Tracheal epithelial cell (primary cell): ENCODE measurements around the gene C17orf75. TPM values are rescaled to one million over a fixed set of nuclear protein-coding genes. Genes with fewer than 3 reads are reported as not detected.

ENCODE experiments used
- total RNA-seq: library from RNA; depleted of rRNA; stranded (reverse); fragments of >200 nt; gene quantifications from 2 replicates; pipeline ENCODE4 v1.2.1, GENCODE V29; 2014

The C17orf75 gene, protein sequence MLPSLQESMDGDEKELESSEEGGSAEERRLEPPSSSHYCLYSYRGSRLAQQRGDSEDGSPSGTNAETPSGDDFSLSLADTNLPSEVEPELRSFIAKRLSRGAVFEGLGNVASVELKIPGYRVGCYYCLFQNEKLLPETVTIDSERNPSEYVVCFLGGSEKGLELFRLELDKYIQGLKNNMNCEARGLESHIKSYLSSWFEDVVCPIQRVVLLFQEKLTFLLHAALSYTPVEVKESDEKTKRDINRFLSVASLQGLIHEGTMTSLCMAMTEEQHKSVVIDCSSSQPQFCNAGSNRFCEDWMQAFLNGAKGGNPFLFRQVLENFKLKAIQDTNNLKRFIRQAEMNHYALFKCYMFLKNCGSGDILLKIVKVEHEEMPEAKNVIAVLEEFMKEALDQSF
- total RNA-seq = 14.5 and 19.0 TPM in 2 replicates

DNA sequence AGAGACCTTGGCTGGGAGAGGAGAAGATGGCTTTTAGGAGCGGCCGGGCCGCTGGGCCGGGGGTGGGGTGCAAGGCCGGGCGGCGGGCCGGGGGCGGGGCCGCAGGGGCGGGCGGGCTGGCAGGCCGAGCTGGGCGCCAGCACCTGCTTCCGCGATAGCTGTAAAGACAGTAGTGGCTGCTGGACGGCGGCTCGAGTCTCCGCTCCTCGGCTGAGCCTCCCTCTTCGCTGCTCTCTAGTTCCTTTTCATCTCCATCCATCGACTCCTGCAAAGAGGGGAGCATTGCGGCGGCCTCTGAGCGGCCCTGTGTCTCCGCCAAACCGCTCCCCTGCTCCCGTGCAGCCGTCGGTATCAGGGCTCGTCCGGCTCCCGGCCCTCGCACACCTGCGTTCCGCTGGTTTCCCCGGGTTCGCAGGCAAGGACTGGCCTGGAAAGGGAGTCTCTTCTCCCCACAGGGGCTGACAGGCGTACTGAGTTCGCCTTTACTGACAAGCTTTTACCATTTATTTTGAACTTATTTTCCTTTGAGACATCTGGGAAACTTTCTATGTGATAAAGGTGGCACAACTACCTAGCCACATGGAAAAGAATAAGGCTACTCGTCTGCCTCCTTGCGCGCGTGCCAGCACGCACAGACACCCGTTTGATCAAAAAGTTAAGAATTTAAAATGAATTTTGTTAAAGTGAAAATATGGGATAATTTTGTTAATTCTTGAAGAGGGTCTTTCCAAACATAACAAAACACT lies at the start of gene C17orf75:
Gene C17orf75 (minus strand): TSS at position 317 of the 746 bp plus-strand sequence. CDS start 34 bp downstream, at position 283.

DNA sequence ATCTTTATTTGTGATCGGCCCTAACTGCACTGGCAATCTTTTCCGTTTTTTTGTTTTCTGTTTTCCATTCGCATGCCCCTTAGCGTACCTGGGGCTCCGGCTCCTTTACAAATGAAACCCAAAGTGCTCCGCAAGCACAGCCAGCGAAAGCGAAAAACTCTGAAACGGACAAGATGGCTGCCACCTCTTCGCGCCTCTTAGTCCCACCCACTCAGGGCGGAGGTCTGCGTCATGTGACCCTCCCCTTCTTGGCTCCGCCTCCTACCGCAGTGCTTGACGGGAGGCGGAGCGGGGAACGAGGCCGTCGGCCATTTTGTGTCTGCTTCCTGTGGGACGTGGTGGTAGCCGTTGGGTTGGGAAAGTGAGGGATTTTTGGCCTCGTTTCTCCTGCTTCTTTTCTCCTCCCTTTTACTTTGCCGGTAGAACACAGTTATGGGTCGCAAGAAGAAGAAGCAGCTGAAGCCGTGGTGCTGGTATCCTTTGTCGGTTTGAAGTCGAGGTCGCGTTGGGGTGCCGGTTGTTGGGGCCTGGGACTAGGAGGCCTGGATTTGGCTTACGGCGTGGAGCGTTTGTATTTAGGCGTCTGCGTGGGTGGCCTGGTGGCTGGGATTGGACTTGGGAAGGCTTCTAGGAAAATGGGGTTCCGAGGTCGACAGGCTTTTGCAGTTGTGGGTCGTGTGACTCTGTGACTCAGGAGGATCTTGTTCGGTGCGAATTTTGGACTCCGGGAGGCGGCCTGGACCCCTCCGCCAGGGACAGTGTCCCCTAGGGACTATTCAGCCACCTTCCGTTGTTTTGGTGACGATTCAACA lies 8.1 kb upstream of the C17orf75 start, which contains the start of gene ZNF207:
Gene ZNF207 (plus strand): TSS at position 304 of the 812 bp plus-strand sequence. CDS start 129 bp downstream, at position 433.

Other genes with a start within 250 kb of the C17orf75 start
- gene RHOT1, start 199.7 kb downstream of the C17orf75 start, total RNA-seq = 34.5 and 47.1 TPM in 2 replicates
- 0.48 TPM in 1 of 2 replicates, not detected in the other for gene RHBDL3, start 76.3 kb downstream of the C17orf75 start, total RNA-seq
- gene ZNF207, start 8.0 kb upstream of the C17orf75 start, total RNA-seq = 75.4 and 75.5 TPM in 2 replicates
- gene PSMD11, start 102.3 kb upstream of the C17orf75 start, total RNA-seq = 63.9 and 83.6 TPM in 2 replicates
- 2.3 and 11.8 TPM in 2 replicates for gene CDK5R1, start 144.8 kb upstream of the C17orf75 start, total RNA-seq